SK-N-MC (cell line): ENCODE data around the gene ERC2.

Experiments used
- EZH2 ChIP-seq: fragments of 200-600 bp; sonication (generic); IDR thresholded peaks from one replicate; pipeline ENCODE4 v1.6.1; 2017; ENCODE audit warnings: antibody characterized with exemption
- FOXP2 ChIP-seq: optimal IDR thresholded peaks from 2 replicates; pipeline ENCODE3; 2011; ENCODE audit warnings: mild to moderate bottlenecking, moderate library complexity; ENCODE audit not compliant: insufficient read depth; ENCODE audit errors: extremely low read length, control extremely low read depth
- POLR2AphosphoS5 ChIP-seq: IDR thresholded peaks from 2 replicates; pipeline ENCODE4 v1.6.1; 2012; ENCODE audit warnings: mild to moderate bottlenecking, low read depth, low read length, borderline replicate concordance

DNA sequence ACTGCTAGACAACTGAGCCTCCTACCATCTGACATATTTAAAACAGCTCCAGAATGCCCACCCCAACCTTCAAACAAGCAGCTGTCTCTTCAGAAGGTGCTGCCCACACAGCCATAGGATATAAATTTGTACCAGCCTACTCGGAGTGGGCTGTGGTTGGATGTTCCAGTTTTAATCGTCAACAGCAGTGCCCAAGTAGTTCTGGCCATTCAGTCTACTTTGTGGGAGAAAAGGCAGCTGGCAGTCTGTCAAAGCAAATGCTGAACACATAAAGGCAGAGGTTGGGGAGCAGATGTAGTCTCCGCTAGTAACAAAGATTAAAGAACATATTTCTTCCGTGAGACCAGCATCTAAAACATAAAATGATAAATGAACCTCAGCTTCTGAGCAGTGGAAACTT, 15.9 kb upstream of the ERC2 start:
- TF ChIP-seq POLR2AphosphoS5 = no peak
- no peak for TF ChIP-seq EZH2
- TF ChIP-seq FOXP2 = no peak
